ENCODE measurements around the gene KLHL17.

- no peak for TF ChIP-seq CREB1 (CRISPR knock-in tag; IDR thresholded peaks at IDR 0.05)
- no peak for TF ChIP-seq USF2 (CRISPR knock-in tag; IDR thresholded peaks at IDR 0.05)
- TF ChIP-seq ZNF138 (CRISPR knock-in tag; conservative IDR thresholded peaks at IDR 0.05): no peak
- TF ChIP-seq MAX (CRISPR knock-in tag; IDR thresholded peaks at IDR 0.05): no peak
- no peak for TF ChIP-seq PRDM15 (CRISPR knock-in tag; IDR thresholded peaks at IDR 0.05)
These were observed 4.9 kb upstream of the KLHL17 start for GRCh38 chr1:955474-955873.
